ENCODE measurements around the gene PARP6. TPM values are rescaled to one million over a fixed set of nuclear protein-coding genes. Genes with fewer than 3 reads are reported as not detected.

Gene PARP6
- polyA plus RNA-seq, 1 donor (not counting 4 experiments of a cell fraction or from before 2014, with no cell fraction given) = 51.0 TPM

- TF ChIP-seq CTCF (optimal IDR thresholded peaks at IDR 0.05 in 1 of 3, IDR thresholded peaks at IDR 0.05 in 1 of 3, conservative IDR thresholded peaks at IDR 0.05 in 1 of 3; ENCODE audit: extremely low read depth in 1 of 3, insufficient read depth in 2 of 3, low read length in 3 of 3) = no peak
- TF ChIP-seq EZH2 (IDR thresholded peaks at IDR 0.05; ENCODE audit: low read length) = no peak
- no peak for DNase-seq (ENCODE audit: low read depth, low spot score)
- H3K9ac ChIP-seq (ENCODE audit: control insufficient read depth, extremely low read depth, insufficient read depth, low read length) = peak overlapping the region; percentile 64
- peak overlapping the region; percentile 28 for H3K4me2 ChIP-seq (ENCODE audit: control insufficient read depth, extremely low read depth, insufficient read depth, low read depth, low read length)
- no peaks in the 10 kb centered on the region for H3K27me3 ChIP-seq (ENCODE audit: control insufficient read depth, extremely low read depth, insufficient read depth, low read length)
- H3K36me3 ChIP-seq (ENCODE audit: control insufficient read depth in 2 of 2, extremely low read depth in 1 of 2, insufficient read depth in 2 of 2, low read length in 2 of 2) = peaks cover 67 to 89% of the 10 kb centered on the region in 2 experiments
- peaks cover 56% of the 10 kb centered on the region for H4K20me1 ChIP-seq (ENCODE audit: control insufficient read depth, extremely low read depth, insufficient read depth, low read length)
- peaks cover 84% of the 10 kb centered on the region for H3K4me1 ChIP-seq (ENCODE audit: control insufficient read depth, extremely low read depth, insufficient read depth, low read length)
- no peaks in the 10 kb centered on the region for H3K9me3 ChIP-seq (ENCODE audit: control insufficient read depth, low read depth, low read length)
- H3K27ac ChIP-seq (ENCODE audit: control insufficient read depth, insufficient read depth, low read length) = peak overlapping the region; percentile 86
- dilution Hi-C loops (cut with MboI; ENCODE audit: extremely low pct_ligation_motif_present, low sequenced_read_pairs) = no loop called here
- FAIRE-seq = no peak
- no peak overlapping the region for H2AFZ ChIP-seq (ENCODE audit: control insufficient read depth, low read length)
- peaks cover 5% of the 10 kb centered on the region for H3K9me1 ChIP-seq (ENCODE audit: control insufficient read depth, extremely low read depth, insufficient read depth, low read length)
- no peak overlapping the region for H3K4me3 ChIP-seq (ENCODE audit: control insufficient read depth in 2 of 3, extremely low read depth in 1 of 3, insufficient read depth in 2 of 3, low read depth in 1 of 3, low read length in 3 of 3)
- H3K79me2 ChIP-seq (ENCODE audit: control insufficient read depth, insufficient read depth, low read length) = peaks cover 10% of the 10 kb centered on the region
These were observed 69.4 kb downstream of the PARP6 start for GRCh38 chr15:72202801-72203506.

- Histone ChIP-seq H3K9ac (ENCODE audit: control insufficient read depth, extremely low read depth, insufficient read depth, low read length) (peak overlapping the region; percentile 64), H3K79me2 (ENCODE audit: control insufficient read depth, insufficient read depth, low read length) (peaks cover 10% of the 10 kb centered on the region), H3K4me2 (ENCODE audit: control insufficient read depth, extremely low read depth, insufficient read depth, low read depth, low read length) (no peak overlapping the region), H3K9me1 (ENCODE audit: control insufficient read depth, extremely low read depth, insufficient read depth, low read length) (peaks cover 5% of the 10 kb centered on the region), H3K36me3 (ENCODE audit: control insufficient read depth in 2 of 2, extremely low read depth in 1 of 2, insufficient read depth in 2 of 2, low read length in 2 of 2) (peaks cover 60 to 83% of the 10 kb centered on the region in 2 experiments), H4K20me1 (ENCODE audit: control insufficient read depth, extremely low read depth, insufficient read depth, low read length) (peaks cover 52% of the 10 kb centered on the region), H3K4me3 (ENCODE audit: control insufficient read depth in 2 of 3, extremely low read depth in 1 of 3, insufficient read depth in 2 of 3, low read depth in 1 of 3, low read length in 3 of 3) (no peak overlapping the region), H3K9me3 (ENCODE audit: control insufficient read depth, low read depth, low read length) (no peaks in the 10 kb centered on the region), H2AFZ (ENCODE audit: control insufficient read depth, low read length) (no peak overlapping the region), H3K27ac (ENCODE audit: control insufficient read depth, insufficient read depth, low read length) (peak overlapping the region; percentile 86), H3K4me1 (ENCODE audit: control insufficient read depth, extremely low read depth, insufficient read depth, low read length) (peaks cover 84% of the 10 kb centered on the region), H3K27me3 (ENCODE audit: control insufficient read depth, extremely low read depth, insufficient read depth, low read length) (no peaks in the 10 kb centered on the region)
- FAIRE-seq = no peak
- no peak for TF ChIP-seq EZH2 (IDR thresholded peaks at IDR 0.05; ENCODE audit: low read length)
- DNase-seq (ENCODE audit: low read depth, low spot score) = no peak
- dilution Hi-C loops (cut with MboI; ENCODE audit: extremely low pct_ligation_motif_present, low sequenced_read_pairs) = no loop called here
These were observed 70.1 kb downstream of the PARP6 start for GRCh38 chr15:72202302-72202701.

Data from keratinocyte (primary cell).